AG20443 (cell line): ENCODE data around the gene SLC7A8.
"Not testable (repeated sequence)": the region's sequence is repeated elsewhere in the genome, so short reads cannot be mapped to it uniquely, and the experiment has no call there.

ENCODE experiments used
- DNase-seq: peaks from one replicate; pipeline ENCODE4 v3.0.0; 2012; ENCODE audit warnings: low spot score, mixed read lengths

Gene SLC7A8

DNA sequence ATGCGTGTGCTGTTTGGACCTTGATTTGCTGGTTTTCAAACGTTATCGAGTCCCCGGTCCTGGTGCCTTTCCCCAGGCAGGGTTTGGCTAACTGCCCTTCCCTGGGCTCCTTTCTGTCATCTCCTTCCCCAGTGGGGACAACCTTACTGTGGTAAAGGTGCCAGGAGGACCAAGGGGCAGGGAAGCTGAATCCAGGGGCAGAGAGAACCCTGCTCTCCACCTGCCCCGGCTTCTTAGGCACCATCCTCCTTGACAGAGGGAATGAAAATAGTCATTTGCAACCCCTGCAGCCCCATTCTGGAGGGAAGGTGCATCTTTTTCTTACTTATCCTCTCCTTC is 69.4 kb downstream of the SLC7A8 start:
- no peak for DNase-seq

- DNase-seq, result peak; percentile 39
Measured at GRCh38 chr14:23113431-23114119, 69.9 kb downstream of the SLC7A8 start.

- DNase-seq, result no peak
Measured at GRCh38 chr14:23112359-23113178, 70.9 kb downstream of the SLC7A8 start.

DNA sequence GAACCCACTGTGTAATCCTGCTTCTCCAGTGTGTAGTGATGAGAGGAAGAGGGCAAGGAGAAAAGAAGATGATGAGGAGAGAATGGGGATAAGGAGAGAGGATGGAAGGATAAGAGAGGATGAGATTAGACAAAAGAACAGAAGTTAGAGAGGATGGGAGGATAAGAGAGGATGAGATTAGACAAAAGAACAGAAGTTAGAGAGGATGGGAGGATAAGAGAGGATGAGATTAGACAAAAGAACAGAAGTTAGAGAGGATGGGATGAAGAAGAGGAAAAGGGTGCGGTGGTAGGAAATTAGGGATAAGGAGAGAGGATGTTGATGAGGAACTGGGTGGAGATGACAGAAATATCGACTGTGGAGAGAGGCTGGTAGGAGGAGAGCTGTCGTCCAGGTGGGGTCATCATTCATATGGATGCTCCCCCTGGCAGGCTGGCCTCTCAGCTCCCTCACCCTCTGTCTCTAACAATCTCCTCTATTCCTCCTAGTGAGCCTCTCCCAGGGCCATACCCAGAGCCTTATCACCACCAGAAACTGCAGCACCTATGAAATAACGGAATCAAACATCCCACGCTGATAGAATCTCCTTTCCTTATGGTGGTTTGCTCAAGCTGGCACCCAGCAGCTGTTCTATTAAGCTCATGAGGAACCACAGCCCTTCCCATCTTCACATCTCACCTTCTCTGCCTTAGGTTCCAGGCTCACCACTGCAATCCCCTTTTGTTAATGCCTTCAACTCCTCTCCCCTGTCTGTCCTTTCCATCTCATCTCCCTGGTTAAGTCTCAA is 72.7 kb downstream of the SLC7A8 start:
- no peak for DNase-seq

DNA sequence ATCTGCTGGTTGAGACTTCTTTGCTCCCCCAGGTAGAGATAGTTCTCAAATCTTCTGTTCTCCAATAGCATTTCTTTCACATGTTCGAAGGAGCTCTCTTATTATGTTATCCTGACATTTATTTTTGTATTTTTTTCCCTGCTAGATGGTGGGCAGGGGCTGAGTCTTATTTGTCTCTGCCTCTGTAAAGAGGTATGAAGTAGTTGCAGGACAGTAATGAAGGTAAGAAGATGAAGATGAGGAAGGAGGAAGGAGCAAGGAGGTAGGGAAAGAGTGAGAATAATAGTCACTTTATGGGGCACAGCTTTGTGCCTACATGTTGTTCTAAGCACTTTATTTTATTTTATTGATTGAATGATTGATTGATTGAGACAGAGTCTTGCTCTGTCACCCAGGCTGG is 73.7 kb downstream of the SLC7A8 start:
- no peak for DNase-seq

GRCh38 chr14:23108169-23108568 is 75.3 kb downstream of the SLC7A8 start:
- DNase-seq, result not testable (repeated sequence)

- DNase-seq, result not testable (repeated sequence)
Measured at GRCh38 chr14:23107620-23108019, 75.8 kb downstream of the SLC7A8 start.

DNA sequence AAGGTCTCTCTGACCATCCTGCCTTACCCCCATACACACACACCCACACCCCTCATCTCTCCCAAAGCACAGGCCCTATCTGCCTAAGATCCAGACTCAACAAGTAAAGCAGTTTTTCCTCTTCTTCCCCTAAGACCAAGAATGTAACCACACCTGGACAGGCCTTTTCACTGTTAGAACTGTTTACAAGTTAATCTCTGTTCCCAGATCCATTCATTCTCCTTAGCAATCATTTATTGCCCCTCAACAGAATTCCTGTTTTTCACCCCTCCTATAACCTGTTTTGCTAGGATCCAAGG is 76.8 kb downstream of the SLC7A8 start:
- DNase-seq, result no peak

DNA sequence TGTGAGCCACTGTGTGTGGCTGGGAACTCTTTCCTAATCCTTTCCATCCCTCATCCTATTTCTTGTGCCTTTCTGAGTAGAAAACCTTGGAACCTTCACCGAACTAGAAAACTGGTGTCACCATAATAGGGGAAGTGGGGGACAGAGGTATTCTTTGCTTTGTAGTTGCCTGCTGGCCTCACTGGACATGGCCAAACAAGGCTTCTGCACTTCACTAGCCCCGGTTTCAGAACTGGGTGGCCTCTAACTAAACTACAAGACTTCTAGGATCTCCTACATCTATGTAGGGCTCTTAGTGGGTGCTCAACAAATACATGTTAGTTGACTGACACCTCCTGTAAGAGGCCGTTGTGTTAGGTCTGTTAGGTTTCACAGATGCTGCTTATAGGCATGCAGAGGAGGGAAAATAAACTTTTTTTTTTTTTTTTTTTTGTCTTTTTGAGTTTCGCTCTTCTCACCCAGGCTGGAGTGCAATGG is 78.1 kb downstream of the SLC7A8 start:
- no peak for DNase-seq

DNA sequence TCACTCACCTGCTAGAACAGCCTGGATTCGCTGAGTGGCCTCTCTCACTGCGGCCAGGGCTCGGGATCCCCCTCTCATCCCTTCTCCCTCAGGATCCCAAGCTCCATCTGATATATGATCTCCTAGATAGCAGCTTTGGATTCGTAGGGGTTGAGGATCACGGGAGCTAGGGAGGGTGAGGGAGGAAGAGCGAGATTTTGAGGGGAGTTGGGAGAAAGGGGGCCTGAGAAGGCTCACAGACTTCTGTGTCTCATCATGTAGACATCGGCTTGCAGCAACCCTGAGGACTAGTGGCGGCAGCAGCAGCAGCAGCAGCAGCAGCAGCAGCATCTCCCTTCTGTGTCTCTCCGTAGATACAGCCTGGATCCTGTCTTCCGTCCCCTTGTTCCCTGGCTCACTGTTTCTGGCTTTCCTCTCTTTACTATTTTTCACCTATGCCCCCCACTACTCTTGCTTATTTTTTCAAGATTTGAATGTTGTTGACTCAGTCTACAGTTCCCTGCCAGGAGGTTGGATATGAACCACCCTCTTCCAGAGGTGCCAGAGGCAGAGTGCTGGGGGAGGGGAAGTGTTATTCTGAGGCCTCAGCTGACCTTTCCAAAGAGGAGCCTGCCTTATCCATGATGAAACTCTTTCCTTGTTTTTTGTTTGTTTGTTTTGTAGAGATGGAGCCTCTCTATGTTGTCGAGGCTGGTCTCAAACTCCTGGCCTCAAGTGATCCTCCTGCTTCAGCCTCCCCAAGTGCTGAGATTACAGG is 78.7 kb downstream of the SLC7A8 start, which contains the start of gene CIROP:
TSS of gene CIROP (minus strand) at position 399 of the 757 bp plus-strand sequence. CDS start at position 330, 69 bp downstream.
- no peak for DNase-seq

DNA sequence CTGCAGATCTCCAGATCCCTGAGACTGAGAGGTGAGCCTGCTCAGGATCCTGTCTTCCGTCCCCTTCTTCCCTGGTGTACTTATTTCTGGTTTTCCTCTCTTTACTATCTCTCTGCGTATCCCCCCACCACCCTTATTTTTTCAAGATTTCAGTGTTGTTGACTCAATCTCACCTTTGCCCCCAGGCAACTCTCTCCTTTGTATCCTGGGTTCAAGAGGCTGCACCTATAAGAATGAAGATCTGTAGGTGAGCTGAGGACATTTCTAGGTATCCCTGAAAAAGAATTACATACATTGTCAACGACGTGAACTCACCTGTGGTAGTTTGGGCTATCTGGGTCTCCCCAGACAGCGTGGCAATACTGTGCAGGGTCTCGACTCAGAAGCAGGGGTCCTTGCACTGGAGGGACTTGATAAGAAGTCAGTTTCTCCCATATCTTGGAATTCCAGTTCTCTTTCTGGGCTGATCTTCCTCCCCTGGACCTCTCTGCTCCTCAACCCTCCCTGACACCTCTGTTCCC is 79.3 kb downstream of the SLC7A8 start:
- DNase-seq, result no peak

DNA sequence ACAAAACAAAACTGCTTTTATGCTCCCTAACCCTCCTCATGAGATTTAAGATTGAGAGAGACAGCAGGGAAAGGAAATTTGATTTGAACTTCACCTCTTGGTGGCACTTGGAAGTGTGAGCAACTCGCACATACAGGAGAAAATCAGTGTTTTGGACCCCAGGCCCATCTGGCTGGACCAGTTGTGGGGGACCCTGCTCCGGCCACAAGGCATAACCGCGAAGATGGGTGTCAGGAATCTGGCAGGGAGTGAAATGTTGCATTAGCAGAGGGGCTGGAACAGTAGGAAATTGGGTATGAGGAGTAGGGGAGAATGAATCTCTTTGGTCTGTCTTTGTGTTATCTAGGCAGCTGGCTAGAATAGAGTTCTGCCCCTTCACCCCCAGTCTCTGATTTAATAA is 79.9 kb downstream of the SLC7A8 start:
- no peak for DNase-seq

GRCh38 chr14:23102801-23103200 is 80.7 kb downstream of the SLC7A8 start:
- no peak for DNase-seq

- DNase-seq, result no peak
Measured at GRCh38 chr14:23101986-23102625, 81.4 kb downstream of the SLC7A8 start.

DNA sequence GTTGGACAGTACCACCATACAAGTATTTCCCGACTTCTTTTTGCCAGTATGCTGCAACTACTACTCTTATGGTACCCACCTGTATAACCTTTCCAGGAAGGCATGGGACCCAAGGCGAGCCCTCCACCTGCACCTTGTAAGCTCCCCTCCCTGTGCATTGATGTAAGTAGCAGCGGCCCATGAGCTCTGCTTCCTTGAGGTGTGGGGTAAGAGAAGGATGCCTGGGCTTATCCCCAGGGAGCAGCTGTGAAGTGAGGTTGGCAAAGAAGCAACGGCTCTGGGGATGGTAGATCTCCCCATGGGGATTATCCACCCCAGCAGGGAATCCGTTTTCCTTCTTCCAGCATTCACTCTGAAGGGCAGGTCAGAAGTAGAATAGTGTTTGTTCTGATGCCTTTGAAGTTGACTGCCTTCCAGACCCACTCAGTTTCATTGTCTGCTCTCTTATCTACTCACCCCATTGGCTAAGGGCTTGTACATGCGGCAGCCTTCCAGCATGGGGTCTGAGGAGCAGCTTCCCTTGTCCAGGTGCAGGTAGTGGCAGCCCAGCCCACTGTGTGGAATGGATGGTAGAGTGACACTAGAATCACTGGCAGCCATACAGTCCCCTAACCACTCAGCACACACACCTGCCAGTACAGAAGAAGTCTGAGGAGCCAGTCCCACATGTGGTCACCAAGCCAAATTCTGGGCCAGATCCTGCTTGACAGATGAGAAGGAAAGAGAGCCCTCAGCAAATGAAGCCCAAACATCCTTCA is 82.1 kb downstream of the SLC7A8 start:
- no peak for DNase-seq

DNA sequence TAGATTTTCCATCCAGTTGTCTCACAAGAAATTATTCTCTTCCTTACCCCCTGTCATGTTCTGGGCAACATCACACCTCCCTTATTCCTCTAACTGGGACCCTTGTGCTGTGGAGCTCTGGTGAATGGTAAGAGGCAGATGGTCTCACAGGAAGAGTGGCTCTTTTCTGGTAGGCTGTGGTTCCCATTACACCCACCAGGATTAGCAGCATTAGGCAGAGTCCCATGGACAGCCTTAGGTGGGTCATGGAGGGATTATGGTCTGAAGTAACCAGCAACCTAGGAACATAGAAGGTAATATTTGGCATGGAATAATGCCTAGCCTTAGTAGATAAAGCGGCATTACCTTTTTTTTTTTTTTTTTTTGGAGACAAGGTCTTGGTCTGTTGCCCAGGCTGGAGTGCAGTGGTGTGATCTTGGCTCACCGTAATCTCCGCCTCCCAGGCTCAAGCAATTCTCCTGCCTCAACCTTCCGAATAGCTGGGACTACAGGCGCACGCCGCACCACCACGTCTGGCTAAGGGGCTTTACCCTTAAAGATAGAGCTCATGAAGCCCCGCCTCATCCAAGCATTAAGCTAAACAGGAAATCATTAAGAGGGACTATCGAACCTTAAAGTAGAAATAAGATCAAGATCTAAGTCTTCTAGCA is 84.1 kb downstream of the SLC7A8 start:
- no peak for DNase-seq

- DNase-seq, result no peak
Measured at GRCh38 chr14:23097786-23098185, 85.7 kb downstream of the SLC7A8 start.

DNA sequence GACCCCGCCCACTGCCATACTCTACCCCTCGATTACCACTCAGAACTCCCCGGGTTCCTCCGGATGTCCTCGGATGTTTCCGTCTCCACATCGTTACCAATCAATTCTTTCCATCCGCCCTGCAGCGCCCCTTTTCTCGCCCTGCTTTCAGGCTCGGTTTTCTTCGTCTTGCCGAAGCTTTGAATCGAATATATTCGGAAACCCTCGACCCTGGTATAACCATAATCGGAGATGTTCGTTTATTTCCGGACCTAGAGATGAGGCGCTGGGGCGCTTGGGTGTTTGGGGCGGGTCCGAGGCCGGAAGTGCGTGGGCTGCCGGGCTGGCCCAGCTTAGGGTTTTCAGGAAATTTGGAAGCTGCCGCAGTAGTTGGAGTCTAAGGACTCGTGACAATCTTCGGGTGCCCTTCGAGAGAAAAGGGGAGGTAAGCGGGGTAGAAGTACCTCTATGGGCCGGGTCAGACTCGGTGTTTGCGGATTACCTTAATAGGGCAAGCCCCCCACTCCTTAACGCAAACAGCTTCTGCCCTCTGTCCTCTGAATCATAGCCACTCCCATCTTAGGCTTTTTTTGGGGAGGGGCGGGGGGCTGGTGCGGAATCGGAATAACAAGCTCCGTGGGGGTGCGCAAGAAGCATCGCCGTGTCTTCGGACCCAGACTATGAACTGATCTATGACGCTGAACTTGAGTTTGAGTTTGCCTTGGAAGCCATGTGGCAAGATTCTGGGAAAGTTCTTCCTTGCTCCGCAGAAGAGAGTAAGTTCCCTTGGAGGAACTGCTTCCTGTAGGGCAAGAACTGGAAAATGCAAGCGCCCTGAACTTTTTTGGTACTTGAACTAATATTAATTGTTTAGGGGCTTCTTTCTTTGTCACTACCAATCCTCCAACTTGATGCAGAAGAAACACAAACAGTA is 88.0 kb downstream of the SLC7A8 start, which contains the start of gene C14orf119:
TSS of gene C14orf119 (plus strand) at position 310 of the 913 bp plus-strand sequence. CDS start 2,154 bp downstream, outside the sequence.
- DNase-seq, result peak; percentile 98
